Measurements from ENCODE around the gene CNTNAP3. TPM values are rescaled to one million over a fixed set of nuclear protein-coding genes. Genes with fewer than 3 reads are reported as not detected.
"Not testable (repeated sequence)": the region's sequence is repeated elsewhere in the genome, so short reads cannot be mapped to it uniquely, and the experiment has no call there.

Gene CNTNAP3
- total and polyA plus RNA-seq, 12 donors: 0.51 to 3.0 (median 1.3) TPM

DNA sequence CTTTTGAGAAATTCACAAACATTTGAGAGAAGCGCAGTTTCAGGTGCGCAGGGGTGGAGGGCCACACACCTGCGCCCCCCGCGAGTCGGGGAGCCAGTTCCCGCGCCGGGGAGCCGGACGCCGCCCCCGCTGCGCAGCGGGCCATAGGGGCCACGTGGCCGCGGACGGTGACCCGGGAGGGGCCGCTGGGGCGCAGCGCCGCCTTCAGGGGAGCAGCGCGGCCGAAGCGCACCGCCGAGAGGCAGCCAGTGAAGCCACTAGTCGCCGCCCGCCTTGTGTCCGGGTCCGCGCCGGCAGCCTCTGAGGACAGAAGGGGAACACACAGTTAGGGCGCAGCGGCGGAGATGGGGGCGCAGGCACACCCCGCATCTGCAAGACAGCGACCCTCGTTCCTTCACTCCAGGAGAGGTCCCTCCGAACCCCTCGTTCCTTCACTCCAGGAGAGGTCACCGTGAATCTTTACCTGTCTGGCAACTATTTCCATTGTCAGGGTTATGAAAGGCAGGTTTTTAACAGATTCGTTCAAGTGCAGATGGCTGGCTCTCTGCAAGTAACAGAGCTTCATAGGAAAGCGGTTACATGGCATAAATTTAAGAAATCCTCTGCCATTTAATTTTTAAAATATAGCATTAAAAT, 209.2 kb downstream of the CNTNAP3 start:
- not testable (repeated sequence) for H3K27me3 ChIP-seq

DNA sequence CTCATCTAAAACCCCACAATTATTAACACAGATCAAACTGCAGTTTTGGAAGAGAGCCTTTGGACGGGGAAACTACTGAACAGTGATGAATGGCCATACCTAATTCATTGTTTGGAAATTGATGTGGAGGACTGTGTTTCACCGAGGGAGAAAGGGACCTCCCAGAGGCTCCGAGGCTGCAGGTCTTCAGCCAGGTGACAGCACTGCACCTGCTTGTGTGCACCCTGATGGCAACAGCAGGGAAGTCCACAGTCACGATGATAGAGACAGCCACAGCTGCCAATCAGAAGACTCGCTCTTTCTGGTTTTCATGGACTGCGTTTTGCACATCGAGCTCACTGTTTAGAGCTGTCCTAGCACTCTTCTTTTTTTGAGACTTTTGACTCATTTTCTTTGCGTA, 214.4 kb downstream of the CNTNAP3 start:
- H3K9me3 ChIP-seq (replicated peaks in 1 of 3); H3K4me1 ChIP-seq (replicated peaks in 1 of 2); H3K27me3 ChIP-seq; H3K36me3 ChIP-seq (replicated peaks in 1 of 2); H3K27ac ChIP-seq; intact Hi-C loops (cut with DNase I); DNase-seq; H3K4me3 ChIP-seq: not testable (repeated sequence)
- 72 to 79% (median 74%) methylated on average over 2 to 8 of the region's 8 CpGs for WGBS, 4 donors

More for the DNA sequence above, 209.2 kb downstream of the CNTNAP3 start:
- peak in 1 of 7 donors; percentile 23 for DNase-seq
- intact Hi-C loops (cut with DNase I); H3K36me3 ChIP-seq (replicated peaks in 1 of 2); H3K4me3 ChIP-seq; H3K9me3 ChIP-seq (replicated peaks in 1 of 3); H3K27ac ChIP-seq; H3K4me1 ChIP-seq (replicated peaks in 1 of 2): not testable (repeated sequence)
- 8 to 16% (median 9%) methylated on average over 31 to 48 of the region's 49 CpGs for WGBS, 4 donors

DNA sequence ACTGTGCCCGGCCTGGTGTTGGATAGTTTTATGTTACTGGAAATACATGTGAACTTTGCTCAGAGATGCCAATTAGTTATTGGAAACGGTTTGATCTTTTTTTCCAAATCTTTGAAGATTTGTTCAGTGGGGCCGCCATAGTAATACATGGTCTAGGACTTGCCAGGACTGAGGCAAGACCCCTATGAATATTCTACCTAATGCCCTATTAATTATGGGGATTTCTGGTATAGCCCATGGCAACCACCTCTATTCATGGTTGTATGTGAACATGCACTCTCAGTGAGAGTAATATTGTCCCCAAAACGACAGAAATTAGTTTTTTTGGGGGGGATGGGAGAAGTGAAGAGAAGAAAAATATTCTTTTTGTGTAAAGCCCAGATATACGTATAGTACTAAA, 220.3 kb downstream of the CNTNAP3 start:
- DNase-seq; H3K4me3 ChIP-seq; intact Hi-C loops (cut with DNase I); H3K4me1 ChIP-seq (replicated peaks in 1 of 2); H3K36me3 ChIP-seq (replicated peaks in 1 of 2); H3K9me3 ChIP-seq (replicated peaks in 1 of 3); H3K27me3 ChIP-seq; H3K27ac ChIP-seq: not testable (repeated sequence)
- 61 to 76% (median 71%) methylated on average over 5 of the region's 5 CpGs for WGBS, 4 donors

DNA sequence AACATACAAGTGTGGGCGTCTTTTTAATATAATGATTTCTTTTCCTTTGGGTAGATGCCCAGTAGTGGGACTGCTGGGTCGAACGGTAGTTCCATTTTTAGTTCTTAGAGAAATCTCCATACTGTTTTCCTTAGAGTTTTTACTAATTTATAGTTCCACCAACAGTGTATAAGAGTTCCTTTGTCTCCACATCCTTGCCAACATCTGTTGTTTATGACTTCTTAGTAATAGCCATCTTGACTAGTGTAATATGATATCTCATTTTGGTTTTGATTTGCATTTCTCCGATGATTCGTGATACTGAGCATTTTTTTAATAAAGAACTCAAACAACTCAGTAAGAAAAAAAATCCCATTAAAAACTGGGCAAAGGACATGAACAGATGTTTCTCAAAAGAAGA, 225.0 kb downstream of the CNTNAP3 start:
- H3K4me1 ChIP-seq (replicated peaks in 1 of 2); H3K4me3 ChIP-seq; H3K27me3 ChIP-seq; DNase-seq; H3K9me3 ChIP-seq (replicated peaks in 1 of 3); H3K27ac ChIP-seq; intact Hi-C loops (cut with DNase I); H3K36me3 ChIP-seq (replicated peaks in 1 of 2): not testable (repeated sequence)
- WGBS, 4 donors: 79 to 88% (median 81%) methylated on average over 4 to 5 of the region's 5 CpGs

DNA sequence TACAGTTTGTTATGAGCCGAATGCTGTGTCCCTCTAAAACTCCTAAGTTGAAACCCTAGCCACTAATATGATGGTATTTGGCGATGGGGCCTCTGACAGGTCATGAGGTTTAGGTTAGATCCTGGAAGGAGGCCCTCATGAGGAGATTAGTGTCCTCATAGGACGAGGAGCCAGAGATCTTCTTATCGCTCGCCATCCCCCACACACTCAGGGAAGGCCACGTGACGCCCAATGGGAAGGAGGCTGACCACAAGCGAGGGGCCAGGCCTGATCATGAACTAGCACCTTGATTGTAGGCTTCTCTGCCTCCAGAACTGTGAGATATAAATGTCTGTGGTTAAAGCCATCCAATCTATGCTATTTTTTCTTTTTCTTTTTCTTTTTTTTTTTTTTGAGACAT, 233.5 kb downstream of the CNTNAP3 start:
- H3K27ac ChIP-seq; H3K9me3 ChIP-seq (replicated peaks in 1 of 3); DNase-seq; intact Hi-C loops (cut with DNase I); H3K36me3 ChIP-seq (replicated peaks in 1 of 2); H3K4me1 ChIP-seq (replicated peaks in 1 of 2); H3K27me3 ChIP-seq; H3K4me3 ChIP-seq: not testable (repeated sequence)
- 77 to 93% (median 79%) methylated on average over 6 to 8 of the region's 8 CpGs for WGBS, 4 donors

DNA sequence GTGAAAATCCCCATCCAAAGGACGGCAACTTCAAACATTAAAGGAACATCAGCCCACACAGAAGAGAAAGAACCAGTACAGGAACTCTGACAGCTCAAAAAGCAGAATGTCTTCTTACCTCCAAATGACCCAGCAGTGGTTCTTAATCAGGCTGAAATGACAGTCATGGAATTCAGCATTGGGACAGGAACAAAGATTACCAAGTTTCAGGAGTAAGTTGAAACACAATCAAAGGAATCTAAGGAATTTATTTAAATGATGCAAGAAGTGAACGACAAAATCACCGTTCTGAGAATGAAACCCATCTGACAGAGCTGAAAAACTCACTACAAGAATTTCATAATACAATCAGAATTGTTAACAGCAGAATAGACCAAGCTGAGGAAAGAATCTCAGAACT, 241.1 kb downstream of the CNTNAP3 start:
- H3K27me3 ChIP-seq; H3K9me3 ChIP-seq (replicated peaks in 1 of 3); H3K4me1 ChIP-seq (replicated peaks in 1 of 2); intact Hi-C loops (cut with DNase I); DNase-seq; H3K36me3 ChIP-seq (replicated peaks in 1 of 2); H3K27ac ChIP-seq; H3K4me3 ChIP-seq: not testable (repeated sequence)
- WGBS, 4 donors: 47 to 51% (median 49%) methylated on average over 3 of the region's 3 CpGs

DNA sequence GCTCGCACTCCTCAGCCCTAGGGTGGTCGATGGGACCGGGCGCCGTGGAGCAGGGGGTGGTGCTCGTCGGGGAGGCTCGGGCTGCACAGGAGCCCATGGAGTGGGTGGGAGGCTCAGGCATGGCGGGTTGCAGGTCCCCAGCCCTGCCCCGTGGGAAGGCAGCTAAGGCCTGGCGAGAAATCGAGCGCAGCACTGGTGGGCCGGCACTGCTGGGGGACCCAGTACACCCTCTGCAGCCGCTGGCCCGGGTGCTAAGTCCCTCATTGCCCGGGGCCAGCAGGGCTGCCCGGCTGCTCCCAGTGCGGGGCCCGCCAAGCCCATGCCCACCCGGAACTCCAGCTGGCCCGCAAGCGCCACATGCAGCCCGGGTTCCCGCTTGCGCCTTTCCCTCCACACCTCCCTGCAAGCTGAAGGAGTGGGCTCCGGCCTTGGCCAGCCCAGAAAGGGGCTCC, 245.6 kb downstream of the CNTNAP3 start:
- H3K4me3 ChIP-seq; H3K36me3 ChIP-seq (replicated peaks in 1 of 2); H3K9me3 ChIP-seq (replicated peaks in 1 of 3); intact Hi-C loops (cut with DNase I); H3K27me3 ChIP-seq; H3K4me1 ChIP-seq (replicated peaks in 1 of 2); DNase-seq; H3K27ac ChIP-seq: not testable (repeated sequence)
- WGBS, 4 donors: 86 to 90% (median 89%) methylated on average over 23 to 27 of the region's 27 CpGs

DNA sequence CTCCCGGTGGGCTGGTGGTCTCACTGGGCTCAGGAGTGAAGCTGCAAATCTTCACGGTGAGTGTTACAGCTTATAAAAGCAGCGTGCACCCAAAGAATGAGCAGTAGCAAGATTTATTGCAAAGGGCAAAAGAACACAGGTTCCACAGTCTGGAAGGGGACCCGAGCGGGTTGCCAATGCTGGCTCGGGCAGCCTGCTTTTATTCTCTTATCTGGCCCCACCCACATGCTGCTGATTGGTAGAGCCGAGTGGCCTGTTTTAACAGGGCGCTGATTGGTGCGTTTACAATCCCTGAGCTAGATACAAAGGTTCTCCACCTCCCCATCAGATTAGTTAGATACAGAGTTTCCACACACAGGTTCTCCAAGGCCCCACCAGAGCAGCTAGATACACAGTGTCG, 246.2 kb downstream of the CNTNAP3 start:
- H3K9me3 ChIP-seq (replicated peaks in 1 of 3); H3K27me3 ChIP-seq; DNase-seq; H3K27ac ChIP-seq; intact Hi-C loops (cut with DNase I); H3K4me1 ChIP-seq (replicated peaks in 1 of 2); H3K4me3 ChIP-seq; H3K36me3 ChIP-seq (replicated peaks in 1 of 2): not testable (repeated sequence)
- WGBS, 4 donors: 78 to 90% (median 87%) methylated on average over 10 of the region's 10 CpGs

DNA sequence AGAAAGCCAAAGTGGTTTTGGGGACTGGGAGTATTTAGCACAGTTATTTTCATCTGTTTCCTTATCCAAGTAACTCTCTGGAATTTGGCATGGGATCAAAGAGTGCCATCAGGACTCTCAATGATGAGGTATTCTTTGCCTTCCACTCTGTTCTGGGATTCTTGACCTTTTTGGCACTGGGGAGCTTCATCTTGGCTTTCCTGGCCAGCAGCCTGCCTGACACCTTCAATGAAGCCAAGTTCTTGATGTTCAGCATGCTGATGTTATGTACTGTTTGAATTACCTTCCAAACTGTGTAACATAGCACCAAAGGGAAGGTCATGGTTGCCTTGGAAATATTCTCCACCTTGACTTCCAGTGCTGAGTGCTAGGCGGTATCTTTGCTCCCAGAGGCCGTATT, 248.8 kb downstream of the CNTNAP3 start:
- DNase-seq; H3K4me3 ChIP-seq; intact Hi-C loops (cut with DNase I); H3K27ac ChIP-seq; H3K4me1 ChIP-seq (replicated peaks in 1 of 2); H3K27me3 ChIP-seq; H3K36me3 ChIP-seq (replicated peaks in 1 of 2); H3K9me3 ChIP-seq (replicated peaks in 1 of 3): not testable (repeated sequence)
- WGBS, 4 donors: 47 to 71% (median 57%) methylated on average over 2 of the region's 2 CpGs

DNA sequence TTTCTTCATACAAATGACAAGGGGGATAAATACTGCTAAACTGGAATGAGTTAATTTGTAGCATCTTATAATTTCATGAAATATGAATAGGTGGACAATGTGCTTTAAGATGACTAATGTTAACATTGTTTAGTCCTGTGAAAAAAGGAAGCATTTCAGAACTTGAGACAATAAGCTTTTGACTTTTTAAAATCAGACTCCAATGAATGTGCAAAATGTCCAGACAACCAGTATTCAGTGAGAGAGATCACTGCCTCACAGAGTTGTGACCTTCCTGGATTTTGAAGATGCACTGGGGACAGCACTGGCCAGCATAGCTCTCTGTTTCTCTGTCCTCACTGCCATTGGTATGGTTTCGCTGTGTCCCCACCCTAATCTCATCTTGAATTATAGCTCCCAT, 249.7 kb downstream of the CNTNAP3 start:
- H3K4me1 ChIP-seq (replicated peaks in 1 of 2); DNase-seq; H3K36me3 ChIP-seq (replicated peaks in 1 of 2); H3K4me3 ChIP-seq; intact Hi-C loops (cut with DNase I); H3K27me3 ChIP-seq; H3K9me3 ChIP-seq (replicated peaks in 1 of 3); H3K27ac ChIP-seq: not testable (repeated sequence)
- 79 to 92% (median 86%) methylated on average over 1 of the region's 1 CpG for WGBS, 4 donors

DNA sequence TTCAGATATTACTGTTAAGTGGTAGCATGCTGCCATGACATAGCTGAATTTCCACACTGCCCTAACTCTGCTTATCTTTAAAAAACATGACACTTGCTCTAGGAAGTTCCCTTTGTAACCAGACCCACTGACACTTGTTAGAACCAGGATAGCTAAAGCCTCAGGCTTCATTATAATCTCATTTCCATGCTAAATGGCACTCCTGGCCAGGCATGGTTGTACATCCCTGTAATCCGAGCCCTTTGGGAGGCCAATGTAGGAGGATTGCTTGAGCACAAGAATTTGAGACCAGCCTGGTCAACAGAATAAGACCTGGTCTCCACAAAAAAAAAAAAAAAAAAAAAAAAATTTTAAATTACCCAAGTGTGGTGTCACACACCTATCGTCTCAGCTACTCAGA, 254.1 kb downstream of the CNTNAP3 start:
- H3K9me3 ChIP-seq (replicated peaks in 1 of 3); H3K36me3 ChIP-seq (replicated peaks in 1 of 2); H3K4me3 ChIP-seq; DNase-seq; H3K27ac ChIP-seq; H3K4me1 ChIP-seq (replicated peaks in 1 of 2); H3K27me3 ChIP-seq; intact Hi-C loops (cut with DNase I): not testable (repeated sequence)
- WGBS, 4 donors: 64 to 95% (median 81%) methylated on average over 2 of the region's 2 CpGs

Data from adrenal gland (tissue), 12 donors.